Gastrocnemius medialis (tissue), 4 donors: ENCODE data around the gene SPTBN5.

Experiments
- CTCF ChIP-seq, 5 experiments: fragments of 450-650 bp in 3 of 5; fragments of 200-600 bp in 2 of 5; sonication (generic) in 2 of 5; IDR thresholded peaks in 4 of 5; conservative IDR thresholded peaks in 1 of 5; 1 replicate in 4 of 5; 2 replicates in 1 of 5; pipeline ENCODE4 v1.5.1; 2016 to 2019; ENCODE audit warnings: antibody characterized with exemption in 5 of 5, mild to moderate bottlenecking in 3 of 5, moderate library complexity in 3 of 5
- POLR2A ChIP-seq, 2 donors: fragments of 450-650 bp; IDR thresholded peaks; one replicate each; pipeline ENCODE4 v1.6.1; 2017; ENCODE audit warnings: antibody characterized with exemption in 2 of 2, mild to moderate bottlenecking in 2 of 2, moderate library complexity in 2 of 2

GRCh38 chr15:41838400-41838897 is 55.4 kb downstream of the SPTBN5 start, which contains the start of gene PLA2G4B:
- TF ChIP-seq CTCF (IDR thresholded peaks at IDR 0.05 in 4 of 5, conservative IDR thresholded peaks at IDR 0.05 in 1 of 5) (no peak), POLR2A (IDR thresholded peaks at IDR 0.05) (no peak)
